ENCODE measurements around the gene TRIM43. TPM values are rescaled to one million over a fixed set of nuclear protein-coding genes. Genes with fewer than 3 reads are reported as not detected.
"Not testable (repeated sequence)": the region's sequence is repeated elsewhere in the genome, so short reads cannot be mapped to it uniquely, and the experiment has no call there.

Gene TRIM43
- 0.05 TPM in 1 of 2 replicates, not detected in the other for total RNA-seq

DNA sequence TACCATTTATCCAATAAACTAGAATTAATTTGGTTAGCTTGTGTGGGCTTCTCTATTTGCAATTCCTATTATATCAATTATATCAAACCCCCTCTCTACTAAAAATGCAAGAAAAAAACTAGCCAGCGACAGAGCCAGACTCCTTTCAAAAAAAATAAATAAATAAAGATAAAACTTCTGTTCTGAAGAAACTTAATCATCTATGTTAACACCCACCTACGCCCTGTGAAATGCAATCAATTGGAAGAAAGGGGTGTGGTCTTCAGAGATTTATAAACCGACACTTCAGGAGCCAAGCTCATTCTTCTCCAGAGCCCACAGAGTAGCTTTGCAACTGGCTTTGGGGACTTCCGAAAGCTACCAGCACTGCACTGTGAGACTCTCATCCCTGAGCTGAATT is at the start of gene TRIM43:
Gene TRIM43, plus strand, starts transcription at position 301 of the 400 bp plus-strand sequence. CDS start 2,023 bp downstream, outside the sequence.
- DNase-seq (ENCODE audit: low read depth) = not testable (repeated sequence)

- DNase-seq (ENCODE audit: low read depth) = no peak
Observed at GRCh38 chr2:95551055-95551568, 40.7 kb upstream of the TRIM43 start.

- DNase-seq (ENCODE audit: low read depth) = peak; percentile 9
Observed at GRCh38 chr2:95552911-95553310, 38.9 kb upstream of the TRIM43 start.

DNA sequence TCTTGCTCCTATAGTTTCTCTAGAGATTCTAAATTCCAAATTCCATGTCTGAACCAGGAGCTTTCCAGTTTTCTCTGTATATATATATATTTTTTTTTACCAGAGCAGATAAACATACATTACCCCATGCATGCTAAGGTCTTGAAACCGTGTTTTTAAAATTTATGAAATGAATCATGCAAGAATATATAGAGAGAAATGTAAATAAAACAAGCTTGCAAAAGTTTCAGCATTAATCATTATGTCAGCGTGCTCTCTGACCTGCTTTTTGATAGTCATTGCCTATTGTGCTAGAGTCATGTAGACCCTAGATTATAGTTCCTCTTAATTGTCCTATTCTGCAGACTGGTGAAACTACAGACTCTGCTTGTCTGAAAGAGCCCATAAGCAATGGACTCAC is 22.6 kb upstream of the TRIM43 start:
- no peak for DNase-seq (ENCODE audit: low read depth)

- DNase-seq (ENCODE audit: low read depth) = no peak
Observed at GRCh38 chr2:95573866-95574265, 17.9 kb upstream of the TRIM43 start.

DNA sequence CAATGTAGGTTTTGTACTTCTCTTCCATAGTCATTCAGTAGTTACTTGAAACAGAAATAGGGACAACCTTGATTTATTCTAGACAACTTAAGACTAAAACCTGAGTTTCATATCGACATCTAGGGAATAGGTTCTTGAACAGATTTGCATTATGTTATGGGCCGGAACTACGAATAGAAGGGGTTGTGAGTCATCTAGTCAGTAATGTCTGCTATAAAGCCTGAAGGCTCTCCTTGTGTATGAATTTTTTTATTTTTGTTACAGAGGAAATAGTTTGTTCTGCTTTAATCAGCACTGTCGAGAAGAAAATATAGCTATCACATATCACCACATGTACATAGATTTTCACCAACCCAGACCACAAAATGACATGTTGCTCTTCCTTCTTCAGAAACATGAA is 17.3 kb upstream of the TRIM43 start:
- DNase-seq (ENCODE audit: low read depth) = no peak

GRCh38 chr2:95575857-95576256 is 15.9 kb upstream of the TRIM43 start:
- no peak for DNase-seq (ENCODE audit: low read depth)

- no peak for DNase-seq (ENCODE audit: low read depth)
Observed at GRCh38 chr2:95578539-95578938, 13.3 kb upstream of the TRIM43 start.

DNA sequence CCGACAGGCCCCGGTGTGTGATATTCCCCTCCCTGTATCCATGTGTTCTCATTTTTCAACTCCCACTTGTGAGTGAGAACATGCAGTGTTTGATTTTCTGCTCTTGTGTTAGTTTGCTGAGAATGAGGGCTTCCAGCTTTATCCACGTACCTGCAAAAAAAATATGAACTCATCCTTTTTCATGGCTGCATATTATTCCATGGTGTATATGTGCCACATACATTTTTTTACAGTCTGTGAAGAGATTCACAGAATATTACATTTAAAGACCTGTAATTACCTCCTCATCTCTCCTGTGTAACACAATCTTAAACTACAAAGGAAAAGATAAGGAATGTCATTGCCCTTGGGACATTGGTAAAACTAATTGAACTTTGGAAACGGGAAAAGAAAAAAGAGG is 8.3 kb upstream of the TRIM43 start:
- not testable (repeated sequence) for DNase-seq (ENCODE audit: low read depth)

DNA sequence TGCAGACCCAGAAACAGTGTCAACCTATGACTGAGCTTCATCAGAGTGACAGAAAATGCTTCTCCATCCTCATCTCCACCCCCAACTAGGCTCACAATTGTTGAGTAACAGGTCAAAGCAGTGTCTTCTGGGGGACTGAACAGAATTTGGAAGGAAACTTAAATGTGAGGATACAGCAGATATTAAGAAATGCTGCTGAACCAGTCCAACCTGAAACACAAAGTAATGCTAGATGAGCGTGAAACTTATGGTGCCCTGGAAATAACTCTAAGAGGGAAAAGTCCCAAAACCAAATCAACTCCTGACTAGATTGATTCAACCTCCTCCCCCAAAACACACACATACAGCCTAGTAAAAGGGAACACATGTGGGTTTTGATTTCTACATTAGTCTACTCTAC is 7.5 kb upstream of the TRIM43 start:
- not testable (repeated sequence) for DNase-seq (ENCODE audit: low read depth)

GRCh38 chr2:95589777-95590536 is 1.8 kb upstream of the TRIM43 start:
- DNase-seq (ENCODE audit: low read depth) = not testable (repeated sequence)

- not testable (repeated sequence) for DNase-seq (ENCODE audit: low read depth)
Observed at GRCh38 chr2:95592973-95593372, 1.2 kb downstream of the TRIM43 start.

- DNase-seq (ENCODE audit: low read depth) = not testable (repeated sequence)
Observed at GRCh38 chr2:95595012-95595411, 3.2 kb downstream of the TRIM43 start.

GRCh38 chr2:95601301-95601700 is 9.5 kb downstream of the TRIM43 start:
- DNase-seq (ENCODE audit: low read depth) = not testable (repeated sequence)

DNA sequence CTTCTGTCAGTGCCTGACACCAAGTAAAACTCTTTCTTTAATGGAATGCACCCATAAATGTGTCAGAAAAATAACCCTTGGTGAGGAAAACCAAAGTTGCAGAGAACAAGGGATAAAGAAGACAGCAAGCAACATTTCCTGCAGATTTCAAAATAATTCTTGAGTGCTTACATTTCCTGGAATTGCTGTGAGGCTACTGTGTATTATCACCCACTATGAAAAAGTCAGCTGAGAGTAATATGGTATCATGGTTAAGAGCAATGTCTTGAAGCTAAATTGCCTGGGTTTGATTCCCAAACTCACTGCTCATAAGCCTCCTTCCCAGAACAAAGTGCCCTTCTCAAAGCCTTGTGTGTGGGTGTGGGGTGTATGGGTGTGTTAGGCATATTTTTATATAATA is 10.3 kb downstream of the TRIM43 start:
- not testable (repeated sequence) for DNase-seq (ENCODE audit: low read depth)

GRCh38 chr2:95608356-95608755 is 16.6 kb downstream of the TRIM43 start:
- DNase-seq (ENCODE audit: low read depth) = not testable (repeated sequence)

DNA sequence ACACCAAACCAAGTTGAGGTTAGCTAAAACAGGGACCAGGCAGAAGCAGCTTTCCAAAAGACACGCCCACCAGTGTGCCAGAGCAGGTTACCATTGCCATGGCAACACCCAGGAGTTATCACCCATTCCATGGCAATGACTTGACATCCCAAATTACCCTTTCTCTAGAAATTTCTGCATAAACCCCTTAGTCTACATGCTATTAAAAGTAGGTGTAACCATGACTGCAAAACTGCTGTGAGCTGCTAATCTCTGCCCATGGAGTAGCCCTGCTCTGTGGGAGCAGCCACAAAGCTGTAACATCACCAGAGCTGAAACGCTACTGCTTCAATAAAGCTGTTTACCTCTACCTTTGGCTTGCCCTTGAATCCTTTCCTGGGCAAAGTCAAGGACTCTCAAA is 18.0 kb downstream of the TRIM43 start:
- not testable (repeated sequence) for DNase-seq (ENCODE audit: low read depth)

GRCh38 chr2:95613048-95613447 is 21.2 kb downstream of the TRIM43 start:
- DNase-seq (ENCODE audit: low read depth) = not testable (repeated sequence)

GRCh38 chr2:95622728-95623127 is 30.9 kb downstream of the TRIM43 start:
- DNase-seq (ENCODE audit: low read depth) = not testable (repeated sequence)

DNA sequence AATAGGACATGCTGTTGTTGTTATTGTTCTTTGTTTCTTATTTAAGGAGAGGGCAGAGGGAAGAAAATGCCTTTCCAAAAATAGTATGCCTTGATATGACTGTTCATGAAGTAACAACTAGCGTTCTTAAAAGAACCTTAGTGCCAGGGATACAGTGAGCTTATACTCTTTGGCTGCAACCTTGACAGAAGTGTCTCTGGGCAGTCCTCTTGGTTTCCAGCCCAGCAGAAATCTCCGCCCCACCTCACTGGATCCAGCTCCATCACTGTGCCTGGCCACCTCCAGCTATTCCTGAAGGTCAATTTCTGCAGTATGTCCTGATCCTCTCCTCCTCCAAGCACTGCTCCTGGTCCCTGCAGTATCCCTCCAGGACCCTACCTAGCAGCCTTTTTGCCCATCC is 39.2 kb downstream of the TRIM43 start:
- not testable (repeated sequence) for DNase-seq (ENCODE audit: low read depth)

DNA sequence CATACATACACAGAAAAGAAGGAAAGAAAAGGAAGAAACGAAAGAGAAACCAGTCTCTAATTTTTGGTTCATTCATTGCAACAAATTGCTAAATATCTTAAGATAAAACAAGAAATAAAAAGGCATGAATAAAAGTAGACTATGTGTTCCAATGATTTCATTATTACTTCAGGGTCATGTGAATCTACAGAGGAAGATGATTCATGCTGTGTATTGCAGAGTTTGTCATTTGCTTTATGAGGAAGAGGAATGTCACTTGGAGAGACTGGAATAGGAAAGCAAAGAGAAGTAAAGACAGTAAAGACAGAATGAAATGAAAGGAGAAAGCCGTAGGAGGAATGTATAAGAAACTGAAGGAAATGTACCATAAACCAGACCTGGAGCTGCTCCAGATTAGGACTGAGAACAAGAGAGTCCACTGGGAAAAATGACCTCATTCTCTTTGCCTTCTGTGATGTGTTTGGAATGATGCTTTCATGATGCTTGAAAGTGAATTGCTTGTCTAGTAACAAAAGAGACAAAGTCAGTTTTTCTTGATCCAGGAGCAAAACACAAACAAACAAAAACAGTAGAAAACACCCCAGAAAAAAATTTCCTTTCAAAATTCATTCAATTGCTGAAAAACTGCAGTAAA is 41.9 kb downstream of the TRIM43 start:
- DNase-seq (ENCODE audit: low read depth) = not testable (repeated sequence)

DNA sequence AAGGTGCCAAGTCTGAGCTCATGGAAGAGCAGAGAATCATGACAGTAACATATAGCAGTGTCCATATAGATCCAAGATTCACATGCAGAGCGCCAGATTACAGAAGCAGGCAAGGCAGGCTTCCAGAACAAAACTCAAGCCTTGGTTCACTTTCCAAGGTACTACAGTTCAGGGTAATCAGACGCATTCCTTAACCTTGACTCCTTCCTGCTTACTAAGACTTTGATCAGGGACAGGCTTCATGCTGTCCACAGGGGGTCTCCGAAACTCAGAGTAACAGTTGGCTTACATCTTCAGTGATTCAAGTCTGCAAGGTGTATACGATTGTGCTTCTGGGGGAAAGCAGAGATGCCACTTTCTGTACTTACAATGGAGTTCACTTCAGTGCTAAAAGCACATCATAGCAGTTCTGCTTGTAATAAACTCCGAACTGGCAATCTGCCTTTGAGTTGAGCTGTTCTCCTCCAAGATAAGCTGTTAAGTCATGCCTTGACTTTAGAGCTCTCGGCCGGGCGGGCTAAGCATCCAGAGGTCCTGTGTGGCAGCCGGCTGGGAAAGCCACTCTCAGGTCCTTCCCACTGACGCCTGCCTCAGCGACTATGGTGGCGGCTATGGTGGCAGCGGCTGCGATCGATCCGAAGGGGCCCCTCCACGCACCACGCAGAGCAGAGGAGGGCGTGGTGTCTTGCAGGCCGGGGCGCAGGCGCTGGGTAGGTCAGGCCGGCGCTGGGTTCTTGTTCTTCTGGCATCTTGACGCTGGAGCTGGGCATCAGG is 48.9 kb downstream of the TRIM43 start:
- DNase-seq (ENCODE audit: low read depth) = not testable (repeated sequence)
